Measurements from ENCODE around the gene SFT2D2.

SFT2D2 gene

DNA sequence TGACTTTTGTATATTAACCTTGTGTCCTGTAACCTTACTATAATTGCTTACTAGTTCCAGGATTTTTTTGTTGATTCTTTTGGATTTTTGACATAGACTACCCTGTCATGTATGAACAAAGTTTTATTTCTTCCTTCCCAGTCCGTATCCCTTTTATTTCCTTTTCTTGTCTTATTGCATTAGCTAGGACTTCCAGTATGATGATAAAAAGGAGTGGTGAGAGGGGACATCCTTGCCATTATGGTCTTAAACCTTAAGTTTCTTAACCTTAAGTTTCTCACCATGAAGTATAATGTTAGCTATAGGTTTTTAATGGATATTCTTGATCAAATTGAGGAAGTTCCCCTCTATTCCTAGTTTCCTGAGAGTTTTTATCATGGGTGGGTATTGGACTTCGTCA lies 30.4 kb downstream of the SFT2D2 start:
- TF ChIP-seq, protein P1, sequence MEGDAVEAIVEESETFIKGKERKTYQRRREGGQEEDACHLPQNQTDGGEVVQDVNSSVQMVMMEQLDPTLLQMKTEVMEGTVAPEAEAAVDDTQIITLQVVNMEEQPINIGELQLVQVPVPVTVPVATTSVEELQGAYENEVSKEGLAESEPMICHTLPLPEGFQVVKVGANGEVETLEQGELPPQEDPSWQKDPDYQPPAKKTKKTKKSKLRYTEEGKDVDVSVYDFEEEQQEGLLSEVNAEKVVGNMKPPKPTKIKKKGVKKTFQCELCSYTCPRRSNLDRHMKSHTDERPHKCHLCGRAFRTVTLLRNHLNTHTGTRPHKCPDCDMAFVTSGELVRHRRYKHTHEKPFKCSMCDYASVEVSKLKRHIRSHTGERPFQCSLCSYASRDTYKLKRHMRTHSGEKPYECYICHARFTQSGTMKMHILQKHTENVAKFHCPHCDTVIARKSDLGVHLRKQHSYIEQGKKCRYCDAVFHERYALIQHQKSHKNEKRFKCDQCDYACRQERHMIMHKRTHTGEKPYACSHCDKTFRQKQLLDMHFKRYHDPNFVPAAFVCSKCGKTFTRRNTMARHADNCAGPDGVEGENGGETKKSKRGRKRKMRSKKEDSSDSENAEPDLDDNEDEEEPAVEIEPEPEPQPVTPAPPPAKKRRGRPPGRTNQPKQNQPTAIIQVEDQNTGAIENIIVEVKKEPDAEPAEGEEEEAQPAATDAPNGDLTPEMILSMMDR (conservative IDR thresholded peaks at IDR 0.05; ENCODE audit: low read depth, low read length), result no peak
- DNase-seq (ENCODE audit: low read depth), result no peak
- no peak overlapping the region for H3K4me3 ChIP-seq (ENCODE audit: low read length)

DNA sequence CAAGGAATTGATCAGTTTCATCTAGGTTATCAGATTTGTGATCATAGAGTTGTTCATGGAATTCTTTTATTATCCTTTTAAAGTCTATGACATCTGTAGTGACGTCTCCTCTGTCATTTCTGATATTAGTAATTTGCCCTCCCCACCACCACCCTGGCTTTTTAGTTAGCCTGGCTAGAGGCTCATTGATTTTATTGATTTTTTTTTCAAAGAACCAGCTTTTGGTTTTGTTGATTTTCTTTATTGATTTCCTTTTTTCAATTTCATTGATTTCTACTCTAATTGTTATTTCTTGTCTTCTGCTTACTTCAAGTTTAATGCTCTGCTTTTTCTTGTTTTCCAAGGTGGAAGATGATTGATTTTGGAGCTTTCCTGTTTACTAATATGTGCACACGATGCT lies 31.6 kb downstream of the SFT2D2 start:
- TF ChIP-seq, protein P1 (conservative IDR thresholded peaks at IDR 0.05; ENCODE audit: low read depth, low read length), result no peak
- no peak for DNase-seq (ENCODE audit: low read depth)
- no peak overlapping the region for H3K4me3 ChIP-seq (ENCODE audit: low read length)

DNA sequence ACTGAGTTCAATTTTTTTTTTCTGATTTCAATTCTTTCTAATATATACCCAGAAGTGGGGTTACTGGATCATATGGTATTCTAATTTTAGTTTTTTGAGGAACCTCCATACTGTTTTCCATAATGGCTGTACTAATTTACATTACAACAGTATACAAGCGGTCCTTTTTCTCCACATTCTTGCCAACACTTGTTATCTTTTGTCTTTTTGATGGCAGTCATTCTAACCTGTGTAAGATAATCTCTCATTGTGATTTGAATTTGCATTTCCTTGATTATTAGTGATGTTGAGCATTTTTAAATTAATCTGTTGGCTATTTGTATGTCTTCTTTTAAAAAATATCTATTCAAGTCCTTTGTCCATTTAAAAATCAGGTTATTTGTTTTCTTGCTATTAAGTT lies 33.8 kb downstream of the SFT2D2 start:
- no peak overlapping the region for H3K4me3 ChIP-seq (ENCODE audit: low read length)
- TF ChIP-seq, protein P1 (conservative IDR thresholded peaks at IDR 0.05; ENCODE audit: low read depth, low read length), result no peak
- DNase-seq (ENCODE audit: low read depth), result no peak

DNA sequence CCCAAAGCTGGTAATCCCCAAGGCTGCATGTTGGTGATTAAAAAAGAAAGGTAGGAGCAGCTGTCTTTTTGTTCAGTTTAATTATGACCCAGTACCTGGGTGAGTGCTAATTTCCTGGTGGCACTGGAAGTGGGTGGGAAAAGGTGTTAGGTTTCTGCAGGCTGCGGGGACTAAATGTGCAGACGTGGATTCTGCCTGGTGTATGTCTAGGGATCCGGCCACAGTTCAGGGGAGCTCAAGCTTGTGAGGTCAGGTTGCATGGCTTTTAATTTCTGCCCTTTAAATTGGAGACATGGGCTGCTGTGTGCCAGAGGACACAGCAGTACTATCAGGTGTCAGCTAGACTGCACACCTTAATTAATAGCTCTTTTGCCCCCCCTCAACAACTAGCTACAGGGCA lies 34.6 kb downstream of the SFT2D2 start:
- TF ChIP-seq, protein P1 (conservative IDR thresholded peaks at IDR 0.05; ENCODE audit: low read depth, low read length), result no peak
- H3K4me3 ChIP-seq (ENCODE audit: low read length), result no peak overlapping the region
- DNase-seq (ENCODE audit: low read depth), result no peak

DNA sequence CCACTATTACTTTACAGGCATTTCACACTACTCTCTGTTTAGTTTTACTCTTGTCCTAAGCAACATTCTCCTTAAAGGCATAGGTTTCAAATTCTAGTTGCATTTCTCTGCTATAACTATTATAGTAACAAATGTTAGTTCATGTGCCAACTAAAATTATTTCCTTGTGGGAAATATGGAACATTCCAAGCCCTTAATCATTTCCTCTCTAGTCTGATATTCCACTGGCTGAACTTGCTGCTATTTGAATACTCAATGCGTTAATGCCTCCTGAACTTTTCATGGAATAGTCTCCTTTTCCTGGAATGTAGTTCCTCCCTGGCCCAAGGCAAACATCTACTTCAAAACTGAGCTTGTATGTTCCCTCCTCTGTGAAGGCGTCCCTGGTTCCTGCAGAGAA lies 35.6 kb downstream of the SFT2D2 start:
- peak; percentile 11 for DNase-seq (ENCODE audit: low read depth)
- H3K4me3 ChIP-seq (ENCODE audit: low read length), result no peak overlapping the region
- TF ChIP-seq, protein P1 (conservative IDR thresholded peaks at IDR 0.05; ENCODE audit: low read depth, low read length), result no peak

DNA sequence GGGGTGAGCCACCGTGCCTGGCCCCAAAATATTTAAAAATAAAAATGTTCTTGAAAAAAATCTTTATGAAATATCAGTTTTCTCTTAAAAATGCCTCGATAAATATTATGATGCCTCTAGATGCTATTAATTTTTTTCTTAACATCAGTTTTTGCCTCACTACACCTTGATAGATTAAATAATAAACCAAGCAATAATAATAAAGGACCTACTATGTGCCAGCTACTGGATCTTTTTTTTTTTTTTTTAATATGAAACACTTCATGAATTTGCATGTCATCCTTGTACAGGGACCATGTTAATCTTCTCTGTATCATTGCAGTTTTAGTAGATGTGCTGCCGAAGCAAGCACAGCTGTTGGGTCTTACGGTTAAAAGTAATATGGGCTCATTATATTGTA lies 37.3 kb downstream of the SFT2D2 start:
- no peak for DNase-seq (ENCODE audit: low read depth)
- H3K4me3 ChIP-seq (ENCODE audit: low read length), result no peak overlapping the region
- TF ChIP-seq, protein P1 (conservative IDR thresholded peaks at IDR 0.05; ENCODE audit: low read depth, low read length), result no peak

DNA sequence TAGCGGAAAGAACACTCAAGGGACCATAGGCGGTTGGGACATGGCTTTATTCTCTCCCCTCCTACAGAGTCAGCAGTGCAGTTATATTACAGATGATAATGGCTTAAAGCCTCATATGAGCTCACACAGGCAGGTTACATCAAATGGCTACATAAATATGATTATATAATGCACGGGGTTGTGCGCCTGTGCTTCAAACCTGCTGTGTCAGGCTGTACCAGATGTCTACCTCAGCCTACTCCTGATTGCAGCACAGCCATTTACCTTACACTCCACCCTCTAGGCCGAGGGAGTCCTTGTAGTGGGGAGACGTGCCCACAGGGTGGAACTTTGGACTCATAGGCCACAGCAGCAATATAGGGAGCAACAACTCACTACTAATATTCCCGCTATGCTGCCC lies 38.5 kb downstream of the SFT2D2 start:
- H3K4me3 ChIP-seq (ENCODE audit: low read length), result no peak overlapping the region
- TF ChIP-seq, protein P1 (conservative IDR thresholded peaks at IDR 0.05; ENCODE audit: low read depth, low read length), result no peak
- no peak for DNase-seq (ENCODE audit: low read depth)
